LNCAP (cell line): ENCODE measurements around the gene PREX1.

ENCODE experiments used
- CTCF ChIP-seq: fragments of 450-650 bp; IDR thresholded peaks from 2 replicates; pipeline ENCODE4 v1.5.1; 2017; ENCODE audit warnings: mild to moderate bottlenecking

Gene PREX1

GRCh38 chr20:48731536-48731935 is 96.3 kb downstream of the PREX1 start:
- TF ChIP-seq CTCF = no peak

- no peak for TF ChIP-seq CTCF
These were observed 96.8 kb downstream of the PREX1 start for GRCh38 chr20:48730977-48731376.

GRCh38 chr20:48729538-48729937 is 98.3 kb downstream of the PREX1 start:
- TF ChIP-seq CTCF = no peak

- TF ChIP-seq CTCF = no peak
These were observed 99.6 kb downstream of the PREX1 start for GRCh38 chr20:48728042-48728825.

- no peak for TF ChIP-seq CTCF
These were observed 100.6 kb downstream of the PREX1 start for GRCh38 chr20:48727226-48727625.

- TF ChIP-seq CTCF = no peak
These were observed 102.2 kb downstream of the PREX1 start for GRCh38 chr20:48725555-48725991.

- TF ChIP-seq CTCF = no peak
These were observed 102.8 kb downstream of the PREX1 start for GRCh38 chr20:48724891-48725554.
